Left lung (tissue), 10 donors: ENCODE data around the gene NEIL3. TPM values are rescaled to one million over a fixed set of nuclear protein-coding genes. Genes with fewer than 3 reads are reported as not detected.

ENCODE experiments used
- ATAC-seq: fragments of 200-7000 bp; cut with Tn5 transposase; one replicate; pipeline ENCODE4 v1.9.1; 2020; ENCODE audit warnings: moderate library complexity
- DNase-seq, 4 donors: peaks; one replicate each; pipeline ENCODE4 v3.0.0-alpha.2; 2013 to 2020
- H3K27ac ChIP-seq, 2 donors: fragments of 200-600 bp; sonication (generic) in 1 of 2; one replicate each; pipeline versions ENCODE4 v1.5.0 to v1.8.0; 2020 to 2021
- H3K27me3 ChIP-seq, 2 donors: fragments of 200-600 bp; sonication (generic) in 1 of 2; one replicate each; pipeline versions ENCODE4 v1.5.0 to v1.8.0; 2020 to 2021
- H3K36me3 ChIP-seq, 2 donors: fragments of 200-600 bp; sonication (generic) in 1 of 2; one replicate each; pipeline versions ENCODE4 v1.5.0 to v1.8.0; 2020 to 2021
- H3K4me1 ChIP-seq, 2 donors: fragments of 200-600 bp; one replicate each; pipeline ENCODE4 v1.8.0; 2021
- H3K4me3 ChIP-seq, 2 donors: fragments of 200-600 bp; sonication (generic) in 1 of 2; one replicate each; pipeline versions ENCODE4 v1.5.0 to v1.8.0; 2020 to 2021; ENCODE audit warnings: mild to moderate bottlenecking in 1 of 2
- H3K9me3 ChIP-seq, 2 donors: fragments of 200-600 bp; sonication (generic) in 1 of 2; one replicate each; pipeline versions ENCODE4 v1.5.0 to v1.8.0; 2020 to 2021
- intact Hi-C, 2 donors: fragments of 100-400 bp; cut with DNase I; formaldehyde crosslinking; loops; one replicate each; pipeline versions ENCODE4 v1.11.2 to v1.14.2; 2022
- polyA plus RNA-seq, 6 donors: library from polyadenylated mRNA; unstranded; fragments of 120-200 nt; gene quantifications; one replicate each; pipeline ENCODE4 v1.2.1, GENCODE V29; 2013; ENCODE audit not compliant: insufficient read length in 6 of 6
- total RNA-seq, 2 donors: library from RNA; stranded (reverse); fragmentation: NEBNext Ultra II Directional; extraction: Animal tissue kit (Norgen Biotek cat#: 25700); gene quantifications; one replicate each; pipeline ENCODE4 v1.2.1, GENCODE V29; 2021
- TF ChIP-seq, protein P1 (sequence below), 2 donors: fragments of 200-600 bp; sonication (generic) in 1 of 2; IDR thresholded peaks; one replicate each; pipeline versions ENCODE4 v1.5.0 to v1.8.0; 2021; ENCODE audit warnings: antibody characterized with exemption in 2 of 2
- donor health status: DM: no; HTN: yes; CAD: no.
- donor health status: DM: no; HTN: no; CAD: no.

Gene NEIL3
- total and polyA plus RNA-seq, 8 donors: 2.2 to 12.5 (median 5.5) TPM

DNA sequence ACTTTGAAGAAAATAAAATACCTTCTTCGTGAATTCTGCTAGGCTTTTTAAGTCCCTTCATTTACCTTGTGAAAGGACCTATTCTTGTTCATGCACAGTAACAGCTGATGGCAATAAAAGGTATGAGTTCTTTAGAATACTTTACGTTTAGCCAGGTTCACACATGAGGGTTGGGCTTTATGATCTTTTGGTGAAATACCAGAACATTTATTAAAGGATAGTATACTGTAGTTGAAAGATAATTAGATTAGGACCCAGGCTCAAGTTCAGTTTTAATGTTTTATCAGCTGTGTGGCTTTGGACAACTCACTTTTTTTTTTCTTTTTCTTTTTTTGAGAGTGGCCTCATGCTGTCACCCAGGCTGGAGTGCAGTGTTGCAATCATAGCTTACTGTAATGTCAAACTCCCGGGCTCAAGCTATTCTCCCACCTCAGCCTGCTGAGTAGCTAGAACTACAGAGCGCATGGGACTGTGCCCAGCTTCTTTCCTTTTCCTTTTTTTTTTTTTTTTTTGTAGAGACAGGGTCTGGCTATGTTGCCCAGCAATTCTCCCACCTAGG is 28.2 kb upstream of the NEIL3 start:
- intact Hi-C loops: no loop called here
- DNase-seq: peak in 1 of 4 donors; percentile 56
- Histone ChIP-seq H3K4me1 (peaks cover 8 to 14% of the 10 kb centered on the region in 2 donors), H3K4me3 (no peak overlapping the region), H3K27ac (no peak overlapping the region), H3K27me3 (no peaks in the 10 kb centered on the region), H3K9me3 (no peaks in the 10 kb centered on the region), H3K36me3 (no peaks in the 10 kb centered on the region)
- peak; percentile 93 for ATAC-seq
- TF ChIP-seq, protein P1, sequence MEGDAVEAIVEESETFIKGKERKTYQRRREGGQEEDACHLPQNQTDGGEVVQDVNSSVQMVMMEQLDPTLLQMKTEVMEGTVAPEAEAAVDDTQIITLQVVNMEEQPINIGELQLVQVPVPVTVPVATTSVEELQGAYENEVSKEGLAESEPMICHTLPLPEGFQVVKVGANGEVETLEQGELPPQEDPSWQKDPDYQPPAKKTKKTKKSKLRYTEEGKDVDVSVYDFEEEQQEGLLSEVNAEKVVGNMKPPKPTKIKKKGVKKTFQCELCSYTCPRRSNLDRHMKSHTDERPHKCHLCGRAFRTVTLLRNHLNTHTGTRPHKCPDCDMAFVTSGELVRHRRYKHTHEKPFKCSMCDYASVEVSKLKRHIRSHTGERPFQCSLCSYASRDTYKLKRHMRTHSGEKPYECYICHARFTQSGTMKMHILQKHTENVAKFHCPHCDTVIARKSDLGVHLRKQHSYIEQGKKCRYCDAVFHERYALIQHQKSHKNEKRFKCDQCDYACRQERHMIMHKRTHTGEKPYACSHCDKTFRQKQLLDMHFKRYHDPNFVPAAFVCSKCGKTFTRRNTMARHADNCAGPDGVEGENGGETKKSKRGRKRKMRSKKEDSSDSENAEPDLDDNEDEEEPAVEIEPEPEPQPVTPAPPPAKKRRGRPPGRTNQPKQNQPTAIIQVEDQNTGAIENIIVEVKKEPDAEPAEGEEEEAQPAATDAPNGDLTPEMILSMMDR (IDR thresholded peaks at IDR 0.05): no peak

DNA sequence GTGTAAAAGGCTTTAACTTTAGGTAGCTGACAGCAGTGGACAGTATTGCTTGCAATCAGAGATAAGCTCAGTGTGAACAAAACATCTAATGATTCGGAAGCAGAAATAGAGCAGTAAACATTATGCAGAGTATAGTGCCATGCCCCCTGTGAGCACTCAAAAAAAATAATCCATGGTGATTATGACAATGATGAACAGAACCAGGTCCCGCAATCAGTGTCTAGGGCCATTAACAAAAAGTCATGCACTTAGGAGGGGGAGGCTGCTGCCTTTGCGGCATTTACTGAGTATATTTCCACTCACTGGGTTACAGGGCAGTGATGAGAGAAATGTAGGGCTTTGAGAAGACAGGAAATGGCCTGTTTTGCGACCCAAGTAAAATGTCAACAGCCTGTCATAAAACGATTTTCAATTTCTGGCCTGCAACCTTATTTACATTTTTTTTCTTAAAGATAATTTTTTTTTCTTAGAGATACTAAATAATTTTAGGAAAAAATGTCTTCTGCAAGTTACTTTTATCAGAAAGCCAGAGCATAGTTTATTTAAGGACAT is 27.3 kb upstream of the NEIL3 start:
- Histone ChIP-seq H3K4me1 (peaks cover 8 to 14% of the 10 kb centered on the region in 2 donors), H3K27me3 (no peaks in the 10 kb centered on the region), H3K9me3 (no peaks in the 10 kb centered on the region), H3K36me3 (no peaks in the 10 kb centered on the region), H3K27ac (no peak overlapping the region), H3K4me3 (no peak overlapping the region)
- TF ChIP-seq, protein P1 (IDR thresholded peaks at IDR 0.05): no peak
- peak in 1 of 4 donors; percentile 22 for DNase-seq
- intact Hi-C loops: no loop called here
- ATAC-seq: no peak

DNA sequence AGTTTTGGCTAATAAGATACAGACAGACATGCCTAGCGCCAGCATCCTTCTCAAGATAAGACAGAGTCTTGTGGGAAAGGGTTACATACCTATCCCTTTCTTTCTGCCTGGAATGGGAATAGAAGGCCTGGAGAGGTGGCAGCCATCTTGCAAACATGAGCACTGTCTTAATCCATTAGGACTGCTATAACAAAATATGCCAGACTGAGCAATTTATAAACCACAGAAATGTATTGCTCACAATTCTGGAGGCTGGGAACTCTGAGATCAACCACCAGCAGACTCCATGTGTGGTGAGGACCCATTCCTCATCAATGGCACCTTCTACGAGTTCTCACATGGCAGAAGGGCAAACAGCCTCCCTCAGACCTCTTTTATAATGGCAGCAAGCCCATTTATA is 26.5 kb upstream of the NEIL3 start:
- DNase-seq (no peak), ATAC-seq (no peak)
- Histone ChIP-seq H3K4me3 (no peak overlapping the region), H3K27me3 (no peaks in the 10 kb centered on the region), H3K4me1 (peaks cover 8 to 14% of the 10 kb centered on the region in 2 donors), H3K27ac (no peak overlapping the region), H3K36me3 (no peaks in the 10 kb centered on the region), H3K9me3 (no peaks in the 10 kb centered on the region)
- intact Hi-C loops: no loop called here
- TF ChIP-seq, protein P1 (IDR thresholded peaks at IDR 0.05): no peak

DNA sequence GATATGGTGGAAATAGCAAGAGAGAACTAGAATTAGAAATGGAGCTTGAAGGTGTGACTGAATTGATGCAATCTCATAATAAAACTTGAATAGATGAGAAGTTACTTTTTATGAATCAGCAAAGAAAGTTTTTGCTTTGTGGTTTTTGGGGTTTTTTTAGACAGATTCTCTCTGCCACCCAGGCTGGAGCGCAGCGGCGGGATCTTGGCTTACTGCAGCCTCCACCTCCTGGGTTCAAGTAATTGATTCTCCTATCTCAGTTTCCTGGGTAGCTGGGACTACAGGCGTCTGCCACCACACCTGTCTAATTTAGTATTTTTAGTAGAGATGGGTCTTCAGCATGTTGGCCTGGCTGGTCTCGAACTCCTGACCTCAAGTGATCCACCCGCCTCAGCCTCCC is 23.7 kb upstream of the NEIL3 start:
- Histone ChIP-seq H3K4me1 (peaks cover 4 to 11% of the 10 kb centered on the region in 2 donors), H3K27me3 (no peaks in the 10 kb centered on the region), H3K27ac (no peak overlapping the region), H3K36me3 (no peaks in the 10 kb centered on the region), H3K9me3 (no peaks in the 10 kb centered on the region), H3K4me3 (no peak overlapping the region)
- ATAC-seq: no peak
- TF ChIP-seq, protein P1 (IDR thresholded peaks at IDR 0.05): no peak
- intact Hi-C loops: no loop called here
- no peak for DNase-seq

DNA sequence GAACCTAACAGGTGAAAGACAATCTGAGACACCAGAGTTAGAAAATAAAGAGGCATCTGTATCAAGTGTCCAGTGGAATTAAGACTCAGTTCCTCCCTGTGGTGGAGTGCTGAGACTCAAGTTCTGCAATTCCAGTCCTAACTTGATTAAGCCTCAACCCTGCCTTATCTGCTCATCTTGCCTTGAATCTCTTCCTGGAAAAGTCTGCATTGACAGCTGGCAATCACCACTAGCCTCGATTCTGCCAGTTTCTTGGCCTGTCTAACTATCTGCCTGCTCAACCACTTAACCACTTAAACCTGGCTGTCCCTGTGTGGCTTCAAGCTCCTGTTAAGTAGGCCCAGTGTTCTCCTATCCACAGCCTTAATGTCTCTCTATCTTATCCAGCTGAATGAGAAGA is 22.4 kb upstream of the NEIL3 start:
- Histone ChIP-seq H3K36me3 (no peaks in the 10 kb centered on the region), H3K4me3 (no peak overlapping the region), H3K4me1 (no peaks in the 10 kb centered on the region), H3K27ac (no peak overlapping the region), H3K27me3 (no peaks in the 10 kb centered on the region), H3K9me3 (no peaks in the 10 kb centered on the region)
- DNase-seq (no peak), ATAC-seq (no peak)
- intact Hi-C loops: no loop called here
- TF ChIP-seq, protein P1 (IDR thresholded peaks at IDR 0.05): no peak
